Osteoblast (primary cell): Measurements from ENCODE around the gene RNF212. TPM values are rescaled to one million over a fixed set of nuclear protein-coding genes. Genes with fewer than 3 reads are reported as not detected.
A peak's percentile ranks its signal among the peaks of the same experiment; 100 is the strongest.
"Not testable (repeated sequence)": the region's sequence is repeated elsewhere in the genome, so short reads cannot be mapped to it uniquely, and the experiment has no call there.

Experiments
- DNase-seq: peaks from one replicate; pipeline ENCODE4 v3.0.0; 2011; ENCODE audit warnings: low spot score, mixed read lengths; ENCODE audit not compliant: insufficient read length; ENCODE audit errors: missing footprints
- H2AFZ ChIP-seq: 2 replicates; pipeline ENCODE4 v1.6.0; 2011; ENCODE audit warnings: mild to moderate bottlenecking, low read length
- H3K27ac ChIP-seq: 2 replicates; pipeline ENCODE4 v1.5.1; 2011; ENCODE audit warnings: mild to moderate bottlenecking, low read depth, low read length, moderate library complexity
- H3K27me3 ChIP-seq: 2 replicates; pipeline ENCODE4 v1.6.0; 2012; ENCODE audit warnings: mild to moderate bottlenecking, control low read depth, inconsistent platforms, low read length, moderate library complexity; ENCODE audit not compliant: insufficient read depth
- H3K36me3 ChIP-seq: 2 replicates; pipeline ENCODE4 v1.5.1; 2011; ENCODE audit warnings: mild to moderate bottlenecking, low read length, control low read depth, moderate library complexity; ENCODE audit not compliant: insufficient read depth
- H3K4me1 ChIP-seq: 2 replicates; pipeline ENCODE4 v1.5.1; 2011; ENCODE audit warnings: mild to moderate bottlenecking, low read length, control low read depth, moderate library complexity; ENCODE audit not compliant: insufficient read depth
- H3K4me2 ChIP-seq: 2 replicates; pipeline ENCODE4 v1.6.0; 2011; ENCODE audit warnings: mild to moderate bottlenecking, low read length; ENCODE audit not compliant: insufficient read depth
- H3K4me3 ChIP-seq: fragments of 200-600 bp; sonication (generic); 3 replicates; pipeline ENCODE4 v1.5.1; 2012; ENCODE audit warnings: mild to moderate bottlenecking, low read length, inconsistent platforms; ENCODE audit not compliant: insufficient read depth
- H3K79me2 ChIP-seq: 2 replicates; pipeline ENCODE4 v1.6.0; 2012; ENCODE audit warnings: mild to moderate bottlenecking, low read length, control low read depth, inconsistent platforms; ENCODE audit not compliant: insufficient read depth
- H3K9me3 ChIP-seq: 2 replicates; pipeline ENCODE4 v1.5.1; 2011; ENCODE audit warnings: low read depth, low read length, control low read depth
- H4K20me1 ChIP-seq: 2 replicates; pipeline ENCODE4 v1.6.0; 2012; ENCODE audit warnings: mild to moderate bottlenecking, low read length, control low read depth; ENCODE audit not compliant: insufficient read depth
- total RNA-seq: library from RNA; depleted of rRNA; stranded (reverse); fragments of >200 nt; gene quantifications from 2 replicates; pipeline ENCODE4 v1.2.3, GENCODE V29; 2012
- TF ChIP-seq, protein P1 (sequence below): IDR thresholded peaks from 2 replicates; pipeline ENCODE4 v1.5.1; 2011; ENCODE audit warnings: mild to moderate bottlenecking, low read depth, low read length, moderate library complexity; ENCODE audit errors: extremely low read depth

Gene RNF212
- total RNA-seq, 1 donor = 7.6 TPM

DNA sequence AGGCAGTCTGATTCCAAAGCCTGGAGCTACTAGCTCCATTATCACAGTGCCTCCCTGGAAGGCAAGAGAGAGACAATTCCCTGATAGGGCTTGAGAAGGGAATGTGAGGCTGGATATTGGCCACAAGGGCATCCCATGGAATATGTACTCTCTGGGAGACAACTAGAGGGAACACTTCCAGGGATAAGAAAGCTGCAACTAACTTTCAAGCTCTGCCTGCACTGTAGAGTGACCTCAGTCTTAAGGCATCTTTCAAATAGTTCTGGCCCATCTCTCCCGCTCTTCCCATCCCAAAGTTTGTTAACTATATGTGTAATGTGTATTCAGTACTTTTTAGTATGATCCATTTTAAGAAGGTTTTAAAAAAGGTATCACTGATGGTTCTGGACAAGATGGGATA, 13.1 kb upstream of the RNF212 start:
- Histone ChIP-seq H3K4me3 (no peak overlapping the region), H2AFZ (no peak overlapping the region), H3K4me2 (no peak overlapping the region), H4K20me1 (peaks cover 3% of the 10 kb centered on the region), H3K36me3 (no peaks in the 10 kb centered on the region), H3K79me2 (peaks cover 2% of the 10 kb centered on the region), H3K4me1 (no peaks in the 10 kb centered on the region), H3K27ac (no peak overlapping the region), H3K9me3 (no peaks in the 10 kb centered on the region), H3K27me3 (no peaks in the 10 kb centered on the region)
- TF ChIP-seq, protein P1, sequence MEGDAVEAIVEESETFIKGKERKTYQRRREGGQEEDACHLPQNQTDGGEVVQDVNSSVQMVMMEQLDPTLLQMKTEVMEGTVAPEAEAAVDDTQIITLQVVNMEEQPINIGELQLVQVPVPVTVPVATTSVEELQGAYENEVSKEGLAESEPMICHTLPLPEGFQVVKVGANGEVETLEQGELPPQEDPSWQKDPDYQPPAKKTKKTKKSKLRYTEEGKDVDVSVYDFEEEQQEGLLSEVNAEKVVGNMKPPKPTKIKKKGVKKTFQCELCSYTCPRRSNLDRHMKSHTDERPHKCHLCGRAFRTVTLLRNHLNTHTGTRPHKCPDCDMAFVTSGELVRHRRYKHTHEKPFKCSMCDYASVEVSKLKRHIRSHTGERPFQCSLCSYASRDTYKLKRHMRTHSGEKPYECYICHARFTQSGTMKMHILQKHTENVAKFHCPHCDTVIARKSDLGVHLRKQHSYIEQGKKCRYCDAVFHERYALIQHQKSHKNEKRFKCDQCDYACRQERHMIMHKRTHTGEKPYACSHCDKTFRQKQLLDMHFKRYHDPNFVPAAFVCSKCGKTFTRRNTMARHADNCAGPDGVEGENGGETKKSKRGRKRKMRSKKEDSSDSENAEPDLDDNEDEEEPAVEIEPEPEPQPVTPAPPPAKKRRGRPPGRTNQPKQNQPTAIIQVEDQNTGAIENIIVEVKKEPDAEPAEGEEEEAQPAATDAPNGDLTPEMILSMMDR = no peak
- DNase-seq = peak; percentile 25

DNA sequence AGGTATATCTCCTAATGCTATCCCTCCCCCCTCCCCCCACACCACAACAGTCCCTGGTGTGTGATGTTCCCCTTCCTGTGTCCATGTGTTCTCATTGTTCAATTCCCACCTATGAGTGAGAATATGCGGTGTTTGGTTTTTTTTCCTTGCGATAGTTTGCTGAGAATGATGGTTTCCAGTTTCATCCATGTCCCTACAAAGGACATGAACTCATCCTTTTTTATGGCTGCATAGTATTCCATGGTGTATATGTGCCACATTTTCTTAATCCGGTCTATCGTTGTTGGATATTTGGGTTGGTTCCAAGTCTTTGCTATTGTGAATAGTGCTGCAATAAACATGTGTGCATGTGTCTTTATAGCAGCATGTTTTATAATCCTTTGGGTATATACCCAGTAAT, 12.1 kb upstream of the RNF212 start:
- H3K4me2 ChIP-seq, DNase-seq, H3K27ac ChIP-seq, H3K27me3 ChIP-seq, H3K36me3 ChIP-seq, H3K79me2 ChIP-seq, H3K4me1 ChIP-seq, H2AFZ ChIP-seq, H3K9me3 ChIP-seq, H4K20me1 ChIP-seq, H3K4me3 ChIP-seq: not testable (repeated sequence)

DNA sequence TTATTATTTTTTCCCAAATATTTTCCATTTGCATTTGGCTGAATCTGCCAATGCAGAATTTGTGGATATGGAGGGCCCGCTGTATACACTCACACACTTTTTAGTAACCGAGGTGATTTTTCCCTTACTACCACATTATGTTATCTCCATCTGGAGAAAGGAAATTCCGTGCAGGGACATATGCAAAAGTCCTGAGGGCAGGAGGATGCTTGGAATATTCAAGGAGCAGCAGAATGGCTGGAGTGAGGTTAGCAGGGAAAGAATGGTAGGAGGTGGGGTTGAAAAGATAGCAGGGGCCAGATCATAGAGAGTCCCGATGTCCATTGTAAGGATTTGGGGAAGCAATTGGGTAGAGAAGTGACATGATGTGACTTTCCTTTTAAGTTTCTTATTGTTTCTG, 11.5 kb upstream of the RNF212 start:
- Histone ChIP-seq H3K36me3 (no peaks in the 10 kb centered on the region), H3K27me3 (no peaks in the 10 kb centered on the region), H3K27ac (no peak overlapping the region), H3K4me3 (no peak overlapping the region), H3K79me2 (peaks cover 2% of the 10 kb centered on the region), H3K4me1 (no peaks in the 10 kb centered on the region), H4K20me1 (peaks cover 3% of the 10 kb centered on the region), H3K4me2 (no peak overlapping the region), H3K9me3 (no peaks in the 10 kb centered on the region), H2AFZ (no peak overlapping the region)
- no peak for DNase-seq
- TF ChIP-seq, protein P1 = no peak

DNA sequence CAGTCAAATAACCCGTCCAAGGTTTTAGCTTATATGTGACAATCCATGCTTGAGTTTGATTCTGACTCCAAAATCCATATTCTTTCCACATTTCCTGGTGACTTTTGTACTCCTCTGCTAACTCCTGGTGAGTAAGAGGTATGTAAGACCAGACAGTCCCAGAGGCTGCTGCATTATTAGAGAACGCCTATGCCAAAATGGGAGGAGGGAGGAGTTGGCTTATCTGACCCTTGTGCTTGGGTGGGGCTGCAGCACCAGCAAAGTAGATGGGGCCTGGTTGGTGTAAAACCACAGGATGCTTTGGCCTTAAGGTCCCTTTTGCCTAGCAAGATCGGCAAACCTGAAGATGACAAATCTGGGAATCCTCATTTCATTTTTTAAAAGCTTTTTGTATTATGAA, 9.1 kb upstream of the RNF212 start:
- H3K4me1 ChIP-seq = no peaks in the 10 kb centered on the region
- no peak overlapping the region for H3K27ac ChIP-seq
- H3K4me3 ChIP-seq = no peak overlapping the region
- no peaks in the 10 kb centered on the region for H3K9me3 ChIP-seq
- DNase-seq = no peak
- no peaks in the 10 kb centered on the region for H3K36me3 ChIP-seq
- H3K27me3 ChIP-seq = peaks cover 2% of the 10 kb centered on the region
- H4K20me1 ChIP-seq = peaks cover 3% of the 10 kb centered on the region
- no peak overlapping the region for H2AFZ ChIP-seq
- TF ChIP-seq, protein P1 = no peak
- peaks cover 2% of the 10 kb centered on the region for H3K79me2 ChIP-seq
- H3K4me2 ChIP-seq = no peak overlapping the region
